Psoas muscle (tissue), 8 donors: Measurements from ENCODE around the gene ZBTB7A. TPM values are rescaled to one million over a fixed set of nuclear protein-coding genes. Genes with fewer than 3 reads are reported as not detected.
A peak's percentile ranks its signal among the peaks of the same experiment; 100 is the strongest.

Experiments used
- ATAC-seq, 4 donors: fragments of 200-7000 bp; cut with Tn5 transposase; one replicate each; pipeline ENCODE4 v1.9.1; 2020; ENCODE audit warnings: moderate library complexity in 3 of 4, mild to moderate bottlenecking in 2 of 4
- DNase-seq, 2 donors: peaks; one replicate each; pipeline ENCODE4 v3.0.0-alpha.2; 2020
- H3K27ac ChIP-seq: fragments of 200-600 bp; one replicate; pipeline ENCODE4 v1.8.0; 2022
- H3K27me3 ChIP-seq, 3 donors: fragments of 200-600 bp in 1 of 3; one replicate each; pipeline versions ENCODE4 v1.6.1 to v1.8.0; 2013 to 2022; ENCODE audit warnings: low read length in 2 of 3, mild to moderate bottlenecking in 2 of 3, moderate library complexity in 1 of 3; ENCODE audit not compliant: insufficient read depth in 3 of 3
- H3K36me3 ChIP-seq, 2 donors: fragments of 200-600 bp in 1 of 2; one replicate each; pipeline versions ENCODE4 v1.6.1 to v1.8.0; 2013 to 2022; ENCODE audit warnings: low read depth in 1 of 2, mild to moderate bottlenecking in 1 of 2, moderate library complexity in 1 of 2; ENCODE audit not compliant: insufficient read depth in 1 of 2
- H3K4me1 ChIP-seq: fragments of 200-600 bp; one replicate; pipeline ENCODE4 v1.8.0; 2022
- H3K4me3 ChIP-seq: fragments of 200-600 bp; one replicate; pipeline ENCODE4 v1.8.0; 2022; ENCODE audit warnings: mild to moderate bottlenecking
- H3K9me3 ChIP-seq: fragments of 200-600 bp; one replicate; pipeline ENCODE4 v1.8.0; 2022
- WGBS, 3 donors: extraction: QIAGEN DNeasy Blood & Tissue Kit; methylation state at CpG; one replicate each; pipeline versions ENCODE4 v1.1.6 to v1.1.7; 2013; 5-methylcytosine and 5-hydroxymethylcytosine counted together
- intact Hi-C, 2 donors: fragments of 100-400 bp; cut with DNase I; formaldehyde crosslinking; loops; one replicate each; pipeline versions ENCODE4 v1.11.0 to v1.14.2; 2022
- polyA plus RNA-seq, 3 donors: library from polyadenylated mRNA; stranded (reverse); fragments of 200-250 nt; gene quantifications; one replicate each; pipeline ENCODE4 v1.2.3, GENCODE V29; 2013
- total RNA-seq, 4 donors: library from RNA; stranded (reverse); fragmentation: NEBNext Ultra II Directional in 2 of 4; extraction: Animal tissue kit (Norgen Biotek cat#: 25700) in 2 of 4; gene quantifications; one replicate each; pipeline versions ENCODE4 v1.2.1 to v1.2.4, GENCODE V29; 2021 to 2023
- TF ChIP-seq, protein P1 (sequence below): fragments of 200-600 bp; IDR thresholded peaks from one replicate; pipeline ENCODE4 v1.8.0; 2022; ENCODE audit warnings: antibody characterized with exemption
- donor health status: healthy with polysubstance abuse.
- donor health status: DM: no; HTN: no; CAD: no; lungs with moderate emphysema.
- donor health status: Bipolar disorder and iron deficiency.
- donor health status: healthy.
- donor health status: DM: yes; HTN: yes; CAD: no.
- donor health status: DM: no; HTN: no; CAD: no.
- donor health status: DM: no; HTN: no; CAD: no.
- donor health status: DM: yes; HTN: yes; CAD: no.

Gene ZBTB7A
- total and polyA plus RNA-seq, 7 donors = 18.5 to 55.9 (median 25.7) TPM

DNA sequence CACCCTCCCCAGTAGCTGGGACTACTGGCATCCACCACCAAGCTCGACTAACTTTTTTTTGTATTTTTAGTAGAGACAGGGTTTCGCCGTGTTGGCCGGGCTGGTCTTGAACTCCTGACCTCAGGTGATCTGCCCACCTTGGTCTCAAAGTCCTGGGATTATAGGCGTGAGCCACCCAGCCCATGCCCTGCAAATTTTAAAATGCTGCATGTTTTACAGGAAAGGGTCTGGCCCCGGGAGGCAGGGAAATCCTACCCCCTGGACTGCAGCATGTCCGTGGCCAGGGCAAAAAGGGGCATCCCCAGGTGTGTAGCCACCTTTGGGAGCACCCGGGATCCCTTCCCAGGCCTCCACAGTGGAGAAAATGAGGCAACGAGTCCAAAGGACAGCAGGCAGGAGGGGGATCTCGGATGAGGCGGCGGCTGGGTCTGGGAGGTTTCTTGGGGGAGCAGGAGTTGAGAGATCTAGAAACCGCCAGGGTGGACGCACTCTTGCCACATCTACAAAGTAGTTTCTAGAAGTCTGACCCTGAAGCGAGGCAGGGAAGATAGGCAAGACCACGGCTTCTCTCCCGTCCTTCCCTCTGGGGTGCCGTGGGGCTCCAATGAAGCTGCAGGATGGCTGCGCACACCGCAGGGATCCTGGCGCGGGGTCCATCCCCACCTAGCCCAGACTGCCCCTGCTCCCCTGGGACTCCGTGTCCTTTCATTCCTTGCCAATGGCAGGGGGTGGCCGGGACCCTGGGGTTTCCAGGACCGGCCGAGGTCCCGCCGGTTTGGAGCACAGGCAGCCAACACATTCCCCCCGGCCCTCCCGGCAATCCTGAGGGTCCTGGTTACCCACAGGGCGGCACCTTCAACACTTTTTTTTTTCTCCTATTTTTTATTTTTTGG is 21.3 kb upstream of the ZBTB7A start:
- Histone ChIP-seq H3K9me3 (no peaks in the 10 kb centered on the region), H3K4me1 (no peaks in the 10 kb centered on the region), H3K27me3 (no peaks in the 10 kb centered on the region), H3K36me3 (peaks cover 9 to 36% of the 10 kb centered on the region in 2 donors), H3K4me3 (no peak overlapping the region), H3K27ac (no peak overlapping the region)
- intact Hi-C loops = no loop called here
- 76 to 82% (median 77%) methylated on average over 31 of the region's 31 CpGs for WGBS, 3 donors
- ATAC-seq (peak in 2 of 4 donors; percentile 9 to 25), DNase-seq (no peak)
- TF ChIP-seq, protein P1, sequence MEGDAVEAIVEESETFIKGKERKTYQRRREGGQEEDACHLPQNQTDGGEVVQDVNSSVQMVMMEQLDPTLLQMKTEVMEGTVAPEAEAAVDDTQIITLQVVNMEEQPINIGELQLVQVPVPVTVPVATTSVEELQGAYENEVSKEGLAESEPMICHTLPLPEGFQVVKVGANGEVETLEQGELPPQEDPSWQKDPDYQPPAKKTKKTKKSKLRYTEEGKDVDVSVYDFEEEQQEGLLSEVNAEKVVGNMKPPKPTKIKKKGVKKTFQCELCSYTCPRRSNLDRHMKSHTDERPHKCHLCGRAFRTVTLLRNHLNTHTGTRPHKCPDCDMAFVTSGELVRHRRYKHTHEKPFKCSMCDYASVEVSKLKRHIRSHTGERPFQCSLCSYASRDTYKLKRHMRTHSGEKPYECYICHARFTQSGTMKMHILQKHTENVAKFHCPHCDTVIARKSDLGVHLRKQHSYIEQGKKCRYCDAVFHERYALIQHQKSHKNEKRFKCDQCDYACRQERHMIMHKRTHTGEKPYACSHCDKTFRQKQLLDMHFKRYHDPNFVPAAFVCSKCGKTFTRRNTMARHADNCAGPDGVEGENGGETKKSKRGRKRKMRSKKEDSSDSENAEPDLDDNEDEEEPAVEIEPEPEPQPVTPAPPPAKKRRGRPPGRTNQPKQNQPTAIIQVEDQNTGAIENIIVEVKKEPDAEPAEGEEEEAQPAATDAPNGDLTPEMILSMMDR = no peak

DNA sequence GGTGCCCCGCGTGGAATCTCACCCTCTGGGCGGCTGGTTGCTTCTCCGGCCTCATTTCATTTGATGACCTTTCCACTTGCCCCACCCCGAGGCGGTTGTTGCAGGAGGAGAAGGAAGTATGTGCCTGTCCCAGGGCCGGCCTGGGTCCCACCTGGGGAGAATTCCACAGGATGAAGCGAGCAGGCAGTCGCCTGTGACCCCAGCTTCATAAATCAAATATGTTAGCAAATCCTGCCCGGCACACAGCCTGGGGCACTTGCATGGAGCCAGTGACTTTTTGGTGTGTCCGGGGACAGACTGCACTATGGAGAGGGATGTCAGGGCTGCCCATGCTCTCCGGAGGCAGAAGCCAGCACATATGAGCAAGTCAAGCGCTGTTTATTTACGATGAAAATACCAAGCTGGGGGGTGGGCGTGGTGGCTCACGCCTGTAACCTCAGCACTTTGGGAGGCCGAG is 19.7 kb upstream of the ZBTB7A start:
- Histone ChIP-seq H3K4me3 (no peak overlapping the region), H3K36me3 (peaks cover 9 to 24% of the 10 kb centered on the region in 2 donors), H3K9me3 (no peaks in the 10 kb centered on the region), H3K27ac (no peak overlapping the region), H3K4me1 (no peaks in the 10 kb centered on the region), H3K27me3 (no peaks in the 10 kb centered on the region)
- intact Hi-C loops = no loop called here
- WGBS, 3 donors = 39 to 46% (median 40%) methylated on average over 17 of the region's 17 CpGs
- TF ChIP-seq, protein P1 = no peak
- DNase-seq (peak in 1 of 2 donors; percentile 51), ATAC-seq (no peak)

DNA sequence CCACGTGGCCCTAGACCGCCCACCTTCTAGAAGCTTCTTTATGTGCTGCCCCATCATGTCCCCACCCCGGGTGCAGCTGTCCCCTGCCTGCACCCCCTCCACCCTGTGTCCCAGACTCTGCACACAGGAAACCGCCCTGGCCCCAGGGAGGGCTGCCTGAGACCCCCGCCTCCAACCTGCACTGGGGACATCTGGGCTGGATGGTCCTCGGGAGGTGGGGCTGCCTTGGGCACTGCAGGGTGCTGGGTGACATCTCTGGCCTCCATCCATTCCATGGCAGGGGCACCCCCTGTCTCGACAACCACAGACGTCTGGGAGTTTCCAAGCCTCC is 17.8 kb upstream of the ZBTB7A start:
- H3K4me3 ChIP-seq = peak overlapping the region; percentile 38
- peak in 1 of 4 donors; percentile 4 for ATAC-seq
- H3K36me3 ChIP-seq = peaks cover 2 to 6% of the 10 kb centered on the region in 2 donors
- intact Hi-C loops = no loop called here
- TF ChIP-seq, protein P1 = no peak
- WGBS, 3 donors = 34 to 46% (median 43%) methylated on average over 8 of the region's 8 CpGs
- H3K9me3 ChIP-seq = no peaks in the 10 kb centered on the region
- no peak overlapping the region for H3K27ac ChIP-seq
- DNase-seq = no peak
- H3K4me1 ChIP-seq = no peaks in the 10 kb centered on the region
- H3K27me3 ChIP-seq = no peaks in the 10 kb centered on the region

DNA sequence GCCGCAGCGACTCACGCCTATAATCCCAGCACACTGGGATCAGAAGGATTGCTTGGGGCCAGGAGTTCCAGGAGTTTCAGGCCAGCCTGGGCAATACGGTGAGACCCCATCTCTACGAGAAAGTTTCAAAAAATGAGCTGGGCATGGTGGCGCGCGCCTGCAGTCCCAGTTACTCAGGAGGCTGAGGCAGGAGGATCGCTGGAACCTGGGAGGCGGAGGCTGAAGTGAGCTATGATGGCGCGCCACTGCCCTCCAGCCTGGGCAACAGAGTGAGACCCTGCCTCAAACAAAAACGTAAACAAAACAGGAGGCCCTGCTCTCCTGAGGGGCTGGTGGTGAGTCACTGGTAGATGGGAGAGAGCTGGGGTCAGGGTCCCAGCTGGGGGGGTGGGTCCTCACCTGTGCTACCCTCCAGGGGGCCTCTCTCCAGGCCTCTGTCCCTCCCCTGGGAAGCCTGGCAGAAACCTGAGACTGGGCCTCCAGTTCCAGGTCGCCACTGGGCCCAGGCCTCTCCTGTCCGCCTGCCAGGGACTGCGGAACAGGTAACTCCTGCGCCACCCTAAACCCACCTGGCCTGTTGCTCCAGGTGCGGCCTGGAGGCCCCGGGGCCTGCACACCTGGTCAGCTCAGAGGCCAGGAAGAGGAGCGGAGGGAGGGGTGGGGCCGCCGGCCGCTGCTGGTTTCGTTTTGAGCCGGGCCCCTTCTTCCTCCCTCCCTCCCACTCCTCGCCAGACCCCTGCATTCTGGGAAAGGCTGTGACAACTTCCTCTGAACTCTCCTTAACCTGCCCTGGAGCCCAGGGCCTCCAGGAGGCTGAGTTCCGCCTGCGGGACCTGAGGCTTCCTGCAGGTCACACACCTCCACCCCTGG is 17.2 kb upstream of the ZBTB7A start:
- peak; percentile 21 to 56 for DNase-seq
- Histone ChIP-seq H3K4me1 (no peaks in the 10 kb centered on the region), H3K27me3 (no peaks in the 10 kb centered on the region), H3K27ac (no peak overlapping the region), H3K36me3 (peaks cover 0 to under 1% of the 10 kb centered on the region in 2 donors), H3K9me3 (no peaks in the 10 kb centered on the region), H3K4me3 (peak overlapping the region; percentile 38)
- intact Hi-C loops = no loop called here
- WGBS, 3 donors = 59 to 70% (median 63%) methylated on average over 27 to 28 of the region's 28 CpGs
- ATAC-seq = peak in 2 of 4 donors; percentile 7 to 13
- TF ChIP-seq, protein P1 = no peak
